Measurements from ENCODE around the gene PITPNB. TPM values are rescaled to one million over a fixed set of nuclear protein-coding genes. Genes with fewer than 3 reads are reported as not detected.
A peak's percentile ranks its signal among the peaks of the same experiment; 100 is the strongest.

PITPNB gene
- total RNA-seq, 1 donor from 2014 or later = 78.7 TPM

- H3K4me3 Mint-ChIP-seq (ENCODE audit: unreplicated experiment) = no peak overlapping the region
These were observed 51.7 kb downstream of the PITPNB start for GRCh38 chr22:27867085-27867952.

DNA sequence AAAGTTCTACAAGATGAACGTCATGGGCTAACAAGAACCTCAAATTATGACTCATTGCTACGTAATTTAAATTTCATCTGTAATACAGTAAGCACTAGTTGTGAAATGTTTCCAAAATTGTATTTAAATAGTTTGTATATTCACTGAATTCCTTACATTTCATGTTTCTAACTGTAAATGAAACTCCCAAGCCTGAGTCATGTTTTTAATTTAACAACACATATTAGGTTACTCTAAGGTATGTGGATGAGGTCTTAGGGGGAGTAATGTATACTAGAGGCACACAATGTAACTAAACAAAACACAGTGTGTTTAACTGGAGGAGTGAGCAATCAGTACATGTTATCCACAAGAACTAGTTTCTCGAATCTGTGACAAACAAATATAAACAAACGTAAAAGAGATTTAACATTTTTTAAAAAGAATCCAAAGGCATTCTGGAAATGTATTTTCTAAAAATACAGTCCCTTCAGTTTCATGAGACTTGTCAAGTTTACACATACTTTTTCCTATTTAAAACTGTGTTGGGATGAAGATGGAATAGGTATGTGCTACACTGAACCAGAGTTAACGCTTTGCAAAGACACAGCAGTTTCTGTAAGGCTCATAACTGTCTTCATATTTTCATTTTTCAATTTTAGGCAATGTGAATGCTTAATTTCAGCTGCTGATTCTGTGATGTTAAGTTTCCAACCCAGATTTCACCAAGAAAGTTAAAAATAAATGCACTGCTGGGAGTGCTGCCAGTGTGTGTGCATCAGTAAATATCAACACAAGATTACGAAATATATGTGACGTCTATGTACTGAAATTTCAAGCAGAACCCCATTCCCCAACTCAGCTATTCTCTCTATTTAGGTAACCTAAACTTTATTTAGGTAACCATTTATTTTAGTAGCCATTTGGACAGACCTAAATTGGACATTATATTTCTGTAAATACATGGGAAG, 52.6 kb downstream of the PITPNB start:
- TF ChIP-seq, protein P1, sequence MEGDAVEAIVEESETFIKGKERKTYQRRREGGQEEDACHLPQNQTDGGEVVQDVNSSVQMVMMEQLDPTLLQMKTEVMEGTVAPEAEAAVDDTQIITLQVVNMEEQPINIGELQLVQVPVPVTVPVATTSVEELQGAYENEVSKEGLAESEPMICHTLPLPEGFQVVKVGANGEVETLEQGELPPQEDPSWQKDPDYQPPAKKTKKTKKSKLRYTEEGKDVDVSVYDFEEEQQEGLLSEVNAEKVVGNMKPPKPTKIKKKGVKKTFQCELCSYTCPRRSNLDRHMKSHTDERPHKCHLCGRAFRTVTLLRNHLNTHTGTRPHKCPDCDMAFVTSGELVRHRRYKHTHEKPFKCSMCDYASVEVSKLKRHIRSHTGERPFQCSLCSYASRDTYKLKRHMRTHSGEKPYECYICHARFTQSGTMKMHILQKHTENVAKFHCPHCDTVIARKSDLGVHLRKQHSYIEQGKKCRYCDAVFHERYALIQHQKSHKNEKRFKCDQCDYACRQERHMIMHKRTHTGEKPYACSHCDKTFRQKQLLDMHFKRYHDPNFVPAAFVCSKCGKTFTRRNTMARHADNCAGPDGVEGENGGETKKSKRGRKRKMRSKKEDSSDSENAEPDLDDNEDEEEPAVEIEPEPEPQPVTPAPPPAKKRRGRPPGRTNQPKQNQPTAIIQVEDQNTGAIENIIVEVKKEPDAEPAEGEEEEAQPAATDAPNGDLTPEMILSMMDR (IDR thresholded peaks at IDR 0.05) = no peak
- H3K4me3 Mint-ChIP-seq (ENCODE audit: unreplicated experiment) = peak overlapping the region; percentile 54
- peaks cover 77% of the 10 kb centered on the region for H3K4me1 Mint-ChIP-seq (ENCODE audit: low read depth)
- H3K27me3 Mint-ChIP-seq (ENCODE audit: low read depth) = no peaks in the 10 kb centered on the region
- peak overlapping the region; percentile 96 for H3K27ac Mint-ChIP-seq (ENCODE audit: unreplicated experiment)
- no peak for DNase-seq (ENCODE audit: low spot score)
- H3K9me3 Mint-ChIP-seq (ENCODE audit: low read depth) = no peaks in the 10 kb centered on the region
- peaks cover 10% of the 10 kb centered on the region for H3K36me3 Mint-ChIP-seq (ENCODE audit: low read depth)

More at GRCh38 chr22:27867085-27867952, 51.7 kb downstream of the PITPNB start:
- Mint-ChIP-seq H3K36me3 (ENCODE audit: low read depth) (peaks cover 10% of the 10 kb centered on the region), H3K9me3 (ENCODE audit: low read depth) (no peaks in the 10 kb centered on the region), H3K27me3 (ENCODE audit: low read depth) (no peaks in the 10 kb centered on the region), H3K4me1 (ENCODE audit: low read depth) (peaks cover 83% of the 10 kb centered on the region), H3K27ac (ENCODE audit: unreplicated experiment) (peak overlapping the region; percentile 96)
- TF ChIP-seq, protein P1 (IDR thresholded peaks at IDR 0.05) = no peak
- no peak for DNase-seq (ENCODE audit: low spot score)

- TF ChIP-seq, protein P1 (IDR thresholded peaks at IDR 0.05) = no peak
- Mint-ChIP-seq H3K27me3 (ENCODE audit: low read depth) (no peaks in the 10 kb centered on the region), H3K4me1 (ENCODE audit: low read depth) (peaks cover 70% of the 10 kb centered on the region), H3K9me3 (ENCODE audit: low read depth) (no peaks in the 10 kb centered on the region), H3K27ac (ENCODE audit: unreplicated experiment) (peak overlapping the region; percentile 96), H3K36me3 (ENCODE audit: low read depth) (peaks cover 9% of the 10 kb centered on the region), H3K4me3 (ENCODE audit: unreplicated experiment) (peak overlapping the region; percentile 54)
- DNase-seq (ENCODE audit: low spot score) = no peak
These were observed 53.6 kb downstream of the PITPNB start for GRCh38 chr22:27865496-27865895.

DNA sequence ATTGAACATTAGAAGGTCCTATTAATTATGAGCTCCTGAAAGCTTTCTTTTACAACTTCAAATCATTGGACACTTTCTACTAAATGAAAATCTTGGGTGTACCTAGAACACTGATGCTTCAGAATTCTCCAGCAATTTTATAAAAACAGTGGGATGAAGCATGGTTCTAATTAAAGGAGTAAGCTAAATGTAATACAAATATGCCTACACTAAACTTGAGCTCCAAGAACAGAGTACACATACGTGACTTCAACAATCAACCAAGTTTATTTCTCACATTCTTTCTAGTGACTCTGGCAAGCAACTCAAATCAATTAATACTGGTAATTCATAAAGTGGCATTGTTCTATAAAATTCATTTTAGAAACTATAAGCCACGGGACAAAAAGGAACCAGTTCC, 55.5 kb downstream of the PITPNB start:
- Mint-ChIP-seq H3K27me3 (ENCODE audit: low read depth) (no peaks in the 10 kb centered on the region), H3K36me3 (ENCODE audit: low read depth) (peaks cover 7% of the 10 kb centered on the region), H3K27ac (ENCODE audit: unreplicated experiment) (peak overlapping the region; percentile 61), H3K9me3 (ENCODE audit: low read depth) (no peaks in the 10 kb centered on the region), H3K4me1 (ENCODE audit: low read depth) (peaks cover 74% of the 10 kb centered on the region), H3K4me3 (ENCODE audit: unreplicated experiment) (no peak overlapping the region)
- no peak for DNase-seq (ENCODE audit: low spot score)
- TF ChIP-seq, protein P1 (IDR thresholded peaks at IDR 0.05) = no peak

DNA sequence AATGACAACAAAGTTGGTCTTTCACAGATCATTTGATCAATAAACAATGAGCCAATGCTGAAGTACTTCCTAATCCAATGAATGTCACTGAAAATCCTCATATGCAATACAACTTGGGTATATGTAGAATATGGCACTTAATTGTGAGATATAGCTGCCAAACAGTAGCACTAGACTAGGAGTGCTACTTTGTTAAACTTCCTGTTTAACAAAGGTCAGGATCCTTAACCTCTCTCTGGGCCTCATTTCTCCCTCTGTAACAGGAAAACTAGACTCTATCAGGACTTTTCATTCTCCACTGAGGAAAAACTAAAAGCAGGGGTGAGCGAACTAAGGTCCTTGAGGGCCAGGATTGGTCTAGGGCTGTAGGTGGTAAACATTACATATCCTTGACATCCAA, 56.1 kb downstream of the PITPNB start:
- Mint-ChIP-seq H3K27ac (ENCODE audit: unreplicated experiment) (peak overlapping the region; percentile 61), H3K4me3 (ENCODE audit: unreplicated experiment) (no peak overlapping the region), H3K36me3 (ENCODE audit: low read depth) (peaks cover 12% of the 10 kb centered on the region), H3K4me1 (ENCODE audit: low read depth) (peaks cover 74% of the 10 kb centered on the region), H3K9me3 (ENCODE audit: low read depth) (no peaks in the 10 kb centered on the region), H3K27me3 (ENCODE audit: low read depth) (no peaks in the 10 kb centered on the region)
- no peak for DNase-seq (ENCODE audit: low spot score)
- TF ChIP-seq, protein P1 (IDR thresholded peaks at IDR 0.05) = no peak

Measured in chondrocyte (in vitro differentiated cells).